Fibroblast of lung (primary cell): ENCODE results near the gene ZMAT5. TPM values are rescaled to one million over a fixed set of nuclear protein-coding genes. Genes with fewer than 3 reads are reported as not detected.

ENCODE experiments used
- DNase-seq, 2 donors: peaks; one replicate each; pipeline versions ENCODE4 v3.0.0 to v3.0.0-alpha.2; 2010; ENCODE audit warnings: low read depth in 2 of 2
- H2AFZ ChIP-seq: 2 replicates; pipeline ENCODE4 v1.5.1; 2012; ENCODE audit warnings: low read length, control low read depth, inconsistent platforms
- H3K27ac ChIP-seq: 2 replicates; pipeline ENCODE4 v1.5.1; 2011; ENCODE audit warnings: low read length, control low read depth; ENCODE audit not compliant: insufficient read depth
- H3K27me3 ChIP-seq: 2 replicates; pipeline ENCODE4 v1.5.1; 2011; ENCODE audit warnings: mild to moderate bottlenecking, low read length; ENCODE audit not compliant: control insufficient read depth, insufficient read depth
- H3K36me3 ChIP-seq: 2 replicates; pipeline ENCODE4 v1.5.1; 2011; ENCODE audit warnings: low read length; ENCODE audit not compliant: control insufficient read depth, insufficient read depth
- H3K4me1 ChIP-seq: 2 replicates; pipeline ENCODE4 v1.5.1; 2011; ENCODE audit warnings: low read length; ENCODE audit not compliant: control insufficient read depth, insufficient read depth; ENCODE audit errors: extremely low read depth
- H3K4me2 ChIP-seq: 2 replicates; pipeline ENCODE4 v1.5.1; 2011; ENCODE audit warnings: low read length, control low read depth; ENCODE audit not compliant: insufficient read depth; ENCODE audit errors: extremely low read depth
- H3K4me3 ChIP-seq, 4 experiments: fragments of 200-600 bp in 1 of 4; sonication (generic) in 1 of 4; replicated peaks in 1 of 4; 2 replicates each; pipeline ENCODE4 v1.5.1; 2011 to 2016; ENCODE audit warnings: low read length in 4 of 4, low read depth in 3 of 4, mild to moderate bottlenecking in 3 of 4, control low read depth in 2 of 4, inconsistent platforms in 1 of 4, mixed read lengths in 1 of 4; ENCODE audit not compliant: insufficient read depth in 1 of 4; ENCODE audit errors: control extremely low read depth in 1 of 4
- H3K79me2 ChIP-seq: 2 replicates; pipeline ENCODE4 v1.5.1; 2012; ENCODE audit warnings: mild to moderate bottlenecking, low read length, inconsistent platforms; ENCODE audit not compliant: control insufficient read depth, insufficient read depth
- H3K9ac ChIP-seq: 2 replicates; pipeline ENCODE4 v1.5.1; 2011; ENCODE audit warnings: mild to moderate bottlenecking, low read length, control low read depth; ENCODE audit not compliant: insufficient read depth
- H3K9me3 ChIP-seq: 2 replicates; pipeline ENCODE4 v1.5.1; 2012; ENCODE audit warnings: low read depth, low read length; ENCODE audit not compliant: control insufficient read depth, insufficient read depth
- H4K20me1 ChIP-seq: 2 replicates; pipeline ENCODE4 v1.5.1; 2011; ENCODE audit warnings: low read length; ENCODE audit not compliant: control insufficient read depth, insufficient read depth; ENCODE audit errors: extremely low read depth
- EZH2 ChIP-seq: IDR thresholded peaks from 2 replicates; pipeline ENCODE4 v1.5.1; 2012; ENCODE audit warnings: low read length, control low read depth, mild to moderate bottlenecking; ENCODE audit errors: missing control alignments
- polyA plus RNA-seq, 2 donors: library from polyadenylated mRNA; depleted of rRNA in 1 of 2; stranded (reverse) in 1 of 2; unstranded in 1 of 2; fragments of >200 nt; gene quantifications; 2 replicates each; pipeline ENCODE4 v1.2.1, GENCODE V29; 2011 to 2012; ENCODE audit warnings: missing spikeins in 1 of 2
- total RNA-seq: library from RNA; depleted of rRNA; stranded (reverse); fragments of >200 nt; gene quantifications from 2 replicates; pipeline ENCODE4 v1.2.1, GENCODE V29; 2014
- TF ChIP-seq, protein P1 (sequence below), 2 donors: IDR thresholded peaks in 1 of 2; conservative IDR thresholded peaks in 1 of 2; 1 replicate in 1 of 2; 2 replicates in 1 of 2; pipeline ENCODE4 v1.5.1; 2011 to 2012; ENCODE audit warnings: low read length in 2 of 2, control low read depth in 1 of 2, inconsistent platforms in 1 of 2, low read depth in 1 of 2, mild to moderate bottlenecking in 1 of 2

Gene ZMAT5
- total and polyA plus RNA-seq, 2 donors (not counting 1 experiment from before 2014, with no cell fraction given) = 13.4 to 21.6 TPM

DNA sequence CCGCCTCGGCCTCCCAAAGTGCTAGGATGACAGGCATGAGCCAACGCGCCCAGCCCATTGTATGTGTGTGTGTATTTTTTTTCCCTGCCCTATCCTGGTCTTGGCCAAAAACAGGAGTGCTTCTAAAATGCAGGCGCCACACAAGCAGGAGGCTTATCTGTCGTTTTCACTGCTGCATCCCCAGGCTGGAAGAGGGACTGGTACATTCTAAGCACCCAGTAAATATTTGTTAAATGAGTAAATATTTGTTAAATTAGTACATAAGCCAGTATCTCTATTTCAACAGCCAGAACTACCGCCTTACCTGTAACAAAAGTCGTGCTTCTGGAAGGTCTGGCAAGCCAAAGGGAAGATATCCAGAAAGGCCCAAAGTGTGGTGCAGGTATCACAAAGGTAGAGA lies 46.3 kb upstream of the ZMAT5 start:
- Histone ChIP-seq H3K4me1 (no peaks in the 10 kb centered on the region), H3K27me3 (no peaks in the 10 kb centered on the region), H2AFZ (no peak overlapping the region), H3K79me2 (no peaks in the 10 kb centered on the region), H3K4me2 (no peak overlapping the region), H3K36me3 (peaks cover 14% of the 10 kb centered on the region), H4K20me1 (no peaks in the 10 kb centered on the region), H3K9ac (no peak overlapping the region), H3K27ac (no peak overlapping the region), H3K4me3 (no peak overlapping the region), H3K9me3 (no peaks in the 10 kb centered on the region)
- DNase-seq = no peak
- TF ChIP-seq, protein P1, sequence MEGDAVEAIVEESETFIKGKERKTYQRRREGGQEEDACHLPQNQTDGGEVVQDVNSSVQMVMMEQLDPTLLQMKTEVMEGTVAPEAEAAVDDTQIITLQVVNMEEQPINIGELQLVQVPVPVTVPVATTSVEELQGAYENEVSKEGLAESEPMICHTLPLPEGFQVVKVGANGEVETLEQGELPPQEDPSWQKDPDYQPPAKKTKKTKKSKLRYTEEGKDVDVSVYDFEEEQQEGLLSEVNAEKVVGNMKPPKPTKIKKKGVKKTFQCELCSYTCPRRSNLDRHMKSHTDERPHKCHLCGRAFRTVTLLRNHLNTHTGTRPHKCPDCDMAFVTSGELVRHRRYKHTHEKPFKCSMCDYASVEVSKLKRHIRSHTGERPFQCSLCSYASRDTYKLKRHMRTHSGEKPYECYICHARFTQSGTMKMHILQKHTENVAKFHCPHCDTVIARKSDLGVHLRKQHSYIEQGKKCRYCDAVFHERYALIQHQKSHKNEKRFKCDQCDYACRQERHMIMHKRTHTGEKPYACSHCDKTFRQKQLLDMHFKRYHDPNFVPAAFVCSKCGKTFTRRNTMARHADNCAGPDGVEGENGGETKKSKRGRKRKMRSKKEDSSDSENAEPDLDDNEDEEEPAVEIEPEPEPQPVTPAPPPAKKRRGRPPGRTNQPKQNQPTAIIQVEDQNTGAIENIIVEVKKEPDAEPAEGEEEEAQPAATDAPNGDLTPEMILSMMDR (conservative IDR thresholded peaks at IDR 0.05 in 1 of 2, IDR thresholded peaks at IDR 0.05 in 1 of 2; ENCODE audit: low read depth in 1 of 2, low read length in 2 of 2) = no peak

DNA sequence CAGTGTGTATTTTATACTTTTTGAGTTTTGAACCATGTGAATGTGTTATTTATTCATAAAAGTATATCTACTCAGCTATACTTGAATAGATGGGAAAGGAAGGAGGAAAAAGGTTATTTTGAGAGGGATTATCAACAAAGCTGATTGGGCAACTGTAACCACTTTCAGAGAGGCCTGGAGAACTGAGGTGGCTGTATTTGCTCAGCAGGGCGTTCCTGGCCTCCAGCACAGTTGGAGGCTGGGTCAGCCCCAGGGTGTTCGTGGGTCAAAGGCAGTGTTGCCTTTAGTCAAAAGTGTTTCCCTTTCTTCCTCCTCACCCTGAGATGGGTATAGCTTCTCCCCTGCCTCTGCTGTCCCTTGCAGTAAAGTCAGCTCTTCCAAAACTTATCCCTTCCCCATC lies 44.6 kb upstream of the ZMAT5 start:
- no peak for DNase-seq
- Histone ChIP-seq H4K20me1 (no peaks in the 10 kb centered on the region), H3K27me3 (no peaks in the 10 kb centered on the region), H3K4me1 (no peaks in the 10 kb centered on the region), H2AFZ (no peak overlapping the region), H3K9ac (no peak overlapping the region), H3K4me2 (no peak overlapping the region), H3K79me2 (no peaks in the 10 kb centered on the region), H3K36me3 (peaks cover 18% of the 10 kb centered on the region), H3K9me3 (no peaks in the 10 kb centered on the region), H3K4me3 (no peak overlapping the region), H3K27ac (no peak overlapping the region)
- TF ChIP-seq EZH2 = no peak
- TF ChIP-seq, protein P1 (conservative IDR thresholded peaks at IDR 0.05 in 1 of 2, IDR thresholded peaks at IDR 0.05 in 1 of 2; ENCODE audit: low read depth in 1 of 2, low read length in 2 of 2) = no peak

DNA sequence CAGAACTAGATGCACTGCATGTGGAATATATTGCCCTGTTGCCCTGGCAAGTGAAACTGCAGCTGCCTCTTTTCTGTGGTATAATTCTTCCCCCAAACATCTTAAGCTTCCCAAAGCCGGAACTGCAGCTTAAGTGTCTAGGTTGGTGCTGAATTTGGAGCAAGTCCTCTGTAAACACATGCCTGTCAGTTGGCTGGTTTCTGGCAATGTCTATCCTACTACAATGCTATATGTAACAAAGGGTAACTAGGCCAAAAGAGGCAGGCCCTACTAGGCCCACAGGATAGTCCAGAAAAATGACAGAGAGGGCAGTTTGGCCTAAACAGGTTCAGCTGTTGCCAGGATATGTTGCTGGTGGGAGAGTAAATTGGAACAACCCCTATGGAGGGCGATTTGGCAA lies 43.4 kb upstream of the ZMAT5 start:
- H3K9ac ChIP-seq = no peak overlapping the region
- H3K79me2 ChIP-seq = no peaks in the 10 kb centered on the region
- no peak for DNase-seq
- H2AFZ ChIP-seq = no peak overlapping the region
- no peaks in the 10 kb centered on the region for H3K9me3 ChIP-seq
- no peak overlapping the region for H3K4me3 ChIP-seq
- TF ChIP-seq EZH2 = no peak
- TF ChIP-seq, protein P1 (conservative IDR thresholded peaks at IDR 0.05 in 1 of 2, IDR thresholded peaks at IDR 0.05 in 1 of 2; ENCODE audit: low read depth in 1 of 2, low read length in 2 of 2) = no peak
- no peaks in the 10 kb centered on the region for H3K4me1 ChIP-seq
- no peaks in the 10 kb centered on the region for H4K20me1 ChIP-seq
- H3K27ac ChIP-seq = no peak overlapping the region
- H3K27me3 ChIP-seq = no peaks in the 10 kb centered on the region
- no peak overlapping the region for H3K4me2 ChIP-seq
- H3K36me3 ChIP-seq = peaks cover 26% of the 10 kb centered on the region
